IPS-18c (cell line): ENCODE data around the gene WFDC12.

Experiments used
- H3K4me3 ChIP-seq: 2 replicates; pipeline ENCODE4 v1.7.0; 2013; ENCODE audit warnings: low read depth, mild to moderate bottlenecking, low read length, moderate library complexity; ENCODE audit not compliant: insufficient read depth
- H3K9me3 ChIP-seq: one replicate; pipeline ENCODE4 v1.6.1; 2013; ENCODE audit warnings: mild to moderate bottlenecking, low read length, moderate library complexity; ENCODE audit not compliant: control insufficient read depth, insufficient read depth

Gene WFDC12

GRCh38 chr20:45077559-45077958, 46.7 kb downstream of the WFDC12 start:
- peaks cover 3% of the 10 kb centered on the region for H3K9me3 ChIP-seq
- no peak overlapping the region for H3K4me3 ChIP-seq
